Measurements from ENCODE around the gene DCAF15.

DCAF15 gene

GRCh38 chr19:14000691-14001375 lies 48.5 kb downstream of the DCAF15 start:
- no peak overlapping the region for H3K4me3 ChIP-seq (ENCODE audit: low read length)
- TF ChIP-seq, protein P1, sequence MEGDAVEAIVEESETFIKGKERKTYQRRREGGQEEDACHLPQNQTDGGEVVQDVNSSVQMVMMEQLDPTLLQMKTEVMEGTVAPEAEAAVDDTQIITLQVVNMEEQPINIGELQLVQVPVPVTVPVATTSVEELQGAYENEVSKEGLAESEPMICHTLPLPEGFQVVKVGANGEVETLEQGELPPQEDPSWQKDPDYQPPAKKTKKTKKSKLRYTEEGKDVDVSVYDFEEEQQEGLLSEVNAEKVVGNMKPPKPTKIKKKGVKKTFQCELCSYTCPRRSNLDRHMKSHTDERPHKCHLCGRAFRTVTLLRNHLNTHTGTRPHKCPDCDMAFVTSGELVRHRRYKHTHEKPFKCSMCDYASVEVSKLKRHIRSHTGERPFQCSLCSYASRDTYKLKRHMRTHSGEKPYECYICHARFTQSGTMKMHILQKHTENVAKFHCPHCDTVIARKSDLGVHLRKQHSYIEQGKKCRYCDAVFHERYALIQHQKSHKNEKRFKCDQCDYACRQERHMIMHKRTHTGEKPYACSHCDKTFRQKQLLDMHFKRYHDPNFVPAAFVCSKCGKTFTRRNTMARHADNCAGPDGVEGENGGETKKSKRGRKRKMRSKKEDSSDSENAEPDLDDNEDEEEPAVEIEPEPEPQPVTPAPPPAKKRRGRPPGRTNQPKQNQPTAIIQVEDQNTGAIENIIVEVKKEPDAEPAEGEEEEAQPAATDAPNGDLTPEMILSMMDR (conservative IDR thresholded peaks at IDR 0.05; ENCODE audit: low read length), result no peak
- DNase-seq (ENCODE audit: low read depth), result no peak

DNA sequence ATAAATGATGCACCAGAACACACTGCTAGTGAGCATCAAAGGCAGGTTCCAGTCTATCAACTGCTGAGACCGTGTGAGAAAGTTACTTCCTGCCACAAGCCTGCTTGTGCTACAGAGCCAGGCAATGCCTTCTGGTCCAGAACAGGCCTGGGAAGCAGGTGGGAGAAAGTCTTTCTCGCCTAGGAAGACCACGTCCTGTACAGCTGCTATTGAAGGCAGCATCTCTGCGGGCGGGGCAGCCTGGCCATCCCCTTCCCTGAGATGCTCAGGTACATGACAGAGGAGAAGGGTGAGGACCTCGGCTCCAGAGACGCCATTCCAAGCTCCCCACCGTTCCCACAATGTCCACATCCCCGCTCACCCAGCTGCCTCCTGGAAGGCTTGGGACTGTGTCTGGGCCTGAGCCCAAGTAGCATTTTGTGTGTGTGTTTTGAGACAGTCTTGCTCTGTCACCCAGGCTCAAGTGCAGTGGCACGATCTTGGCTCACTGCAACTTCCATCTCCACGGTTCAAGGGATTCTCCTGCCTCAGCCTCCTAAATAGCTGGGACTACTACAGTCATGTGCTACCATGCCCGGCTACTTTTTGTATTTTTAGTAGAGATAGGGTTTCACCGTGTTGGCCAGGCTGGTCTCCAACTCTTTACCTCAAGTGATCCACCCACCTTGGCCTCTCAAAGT lies 50.4 kb downstream of the DCAF15 start:
- TF ChIP-seq, protein P1 (conservative IDR thresholded peaks at IDR 0.05; ENCODE audit: low read length), result no peak
- no peak for DNase-seq (ENCODE audit: low read depth)
- H3K4me3 ChIP-seq (ENCODE audit: low read length), result no peak overlapping the region

GRCh38 chr19:14003251-14004055 lies 51.1 kb downstream of the DCAF15 start:
- peak; percentile 13 for DNase-seq (ENCODE audit: low read depth)
- TF ChIP-seq, protein P1 (conservative IDR thresholded peaks at IDR 0.05; ENCODE audit: low read length), result no peak
- H3K4me3 ChIP-seq (ENCODE audit: low read length), result no peak overlapping the region

- TF ChIP-seq, protein P1 (conservative IDR thresholded peaks at IDR 0.05; ENCODE audit: low read length), result no peak
Observed at GRCh38 chr19:14004619-14005348, 52.5 kb downstream of the DCAF15 start.

DNA sequence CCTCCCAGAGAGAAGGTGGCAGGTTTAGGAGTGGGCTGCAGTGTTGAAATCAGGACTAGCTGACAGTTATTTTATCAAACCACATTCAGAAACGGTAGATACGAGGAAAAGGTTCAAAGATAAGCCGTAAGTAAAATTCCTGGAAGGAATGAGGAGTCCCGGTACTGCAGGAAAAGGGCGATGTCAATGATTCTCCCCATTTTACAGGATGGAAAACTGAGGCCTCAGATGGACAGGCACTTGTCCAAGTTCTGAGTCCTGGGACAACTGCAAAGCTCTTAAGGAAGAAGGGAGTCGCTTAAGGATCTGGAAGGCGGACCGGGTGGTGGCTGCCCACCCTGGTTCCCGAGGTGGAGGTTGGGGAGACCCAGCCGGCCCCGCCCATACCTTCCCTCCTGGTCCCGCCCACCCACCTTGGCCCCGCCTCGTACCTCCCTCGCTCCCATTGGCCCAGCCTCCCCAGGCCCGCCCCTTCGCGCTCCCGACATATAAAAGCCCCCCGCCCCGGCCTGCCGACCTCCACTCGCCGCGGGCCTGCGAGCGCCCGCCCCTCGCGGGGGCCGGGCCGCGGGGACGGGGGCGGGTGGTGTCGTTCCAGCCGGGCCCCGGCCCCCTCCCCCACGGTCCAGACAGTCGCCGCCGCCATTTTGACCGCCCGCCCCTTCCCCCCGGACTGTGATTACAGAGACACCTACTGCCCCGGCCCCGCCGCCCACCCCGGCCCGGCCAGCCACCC lies 53.2 kb downstream of the DCAF15 start:
- peak overlapping the region; percentile 66 for H3K4me3 ChIP-seq (ENCODE audit: low read length)
- peak; percentile 83 for DNase-seq (ENCODE audit: low read depth)
- TF ChIP-seq, protein P1 (conservative IDR thresholded peaks at IDR 0.05; ENCODE audit: low read length), result no peak

More at GRCh38 chr19:14004619-14005348, 52.5 kb downstream of the DCAF15 start:
- DNase-seq (ENCODE audit: low read depth), result peak; percentile 42
- peak overlapping the region; percentile 28 for H3K4me3 ChIP-seq (ENCODE audit: low read length)

- TF ChIP-seq, protein P1 (conservative IDR thresholded peaks at IDR 0.05; ENCODE audit: low read length), result no peak
- DNase-seq (ENCODE audit: low read depth), result peak; percentile 100
- H3K4me3 ChIP-seq (ENCODE audit: low read length), result peak within 1 kb of the TSS; percentile 81
Observed at GRCh38 chr19:14006085-14006765, 53.9 kb downstream of the DCAF15 start, which contains the start of gene RFX1. Gene RFX1, minus strand, starts transcription at chr19:14006320. Its CDS starts 12,477 bp downstream, at chr19:13993843.
